Measurements from ENCODE around the gene PHLDA1. TPM values are rescaled to one million over a fixed set of nuclear protein-coding genes. Genes with fewer than 3 reads are reported as not detected.

PHLDA1 gene
- total and polyA plus RNA-seq, 2 donors (not counting 1 experiment from before 2014, with no cell fraction given), result 1.0 to 1.7 TPM

- Histone ChIP-seq H3K4me2 (replicated peaks; ENCODE audit: low read depth, low read length, poor library complexity, severe bottlenecking) (no peak overlapping the region), H3K4me1 (ENCODE audit: control insufficient read depth in 2 of 2, insufficient read depth in 2 of 2, low read length in 2 of 2) (peaks cover 13 to 15% of the 10 kb centered on the region in 2 donors), H3K27ac (ENCODE audit: low read length in 2 of 2) (no peak overlapping the region), H3K9me3 (ENCODE audit: control extremely low read depth in 1 of 3, control insufficient read depth in 2 of 3, insufficient read depth in 1 of 3, low read length in 2 of 3) (no peaks in the 10 kb centered on the region), H4K20me1 (ENCODE audit: control insufficient read depth, insufficient read depth, low read length, poor library complexity, severe bottlenecking) (no peaks in the 10 kb centered on the region), H2AFZ (ENCODE audit: insufficient read depth, low read depth, low read length, poor library complexity, severe bottlenecking) (no peak overlapping the region), H3K36me3 (replicated peaks in 1 of 2; ENCODE audit: control extremely low read depth in 1 of 2, control insufficient read depth in 1 of 2, extremely low read depth in 1 of 2, insufficient read depth in 2 of 2, low read length in 1 of 2) (no peaks in the 10 kb centered on the region), H3K4me3 (ENCODE audit: control extremely low read depth in 1 of 5, extremely low read depth in 1 of 5, insufficient read depth in 1 of 5, low read depth in 2 of 5, low read length in 4 of 5) (no peak overlapping the region), H3K79me2 (ENCODE audit: control insufficient read depth, insufficient read depth, low read length) (no peaks in the 10 kb centered on the region), H3K9ac (ENCODE audit: low read length) (no peak overlapping the region), H3K27me3 (replicated peaks in 1 of 4; ENCODE audit: control extremely low read depth in 1 of 4, control insufficient read depth in 3 of 4, insufficient read depth in 4 of 4, low read length in 3 of 4) (peaks cover 2 to 38% (median 32%) of the 10 kb centered on the region in 4 experiments)
- 100% methylated on average over 1 of the region's 1 CpG for WGBS (ENCODE audit: insufficient coverage)
- no peak overlapping the region for H3K4me3 Mint-ChIP-seq
- peaks cover 45% of the 10 kb centered on the region for H3K27me3 Mint-ChIP-seq
- ATAC-seq (ENCODE audit: low read depth), result no peak
- H3K4me1 Mint-ChIP-seq, result peaks cover 13% of the 10 kb centered on the region
- ChIA-PET CTCF (interaction anchor here (1.1 kb wide), 1 partner anchor 39 kb away, joined by 3 read pairs; no protein-coding TSS in a partner anchor), POLR2A (no interaction called here)
- TF ChIP-seq, protein P1, sequence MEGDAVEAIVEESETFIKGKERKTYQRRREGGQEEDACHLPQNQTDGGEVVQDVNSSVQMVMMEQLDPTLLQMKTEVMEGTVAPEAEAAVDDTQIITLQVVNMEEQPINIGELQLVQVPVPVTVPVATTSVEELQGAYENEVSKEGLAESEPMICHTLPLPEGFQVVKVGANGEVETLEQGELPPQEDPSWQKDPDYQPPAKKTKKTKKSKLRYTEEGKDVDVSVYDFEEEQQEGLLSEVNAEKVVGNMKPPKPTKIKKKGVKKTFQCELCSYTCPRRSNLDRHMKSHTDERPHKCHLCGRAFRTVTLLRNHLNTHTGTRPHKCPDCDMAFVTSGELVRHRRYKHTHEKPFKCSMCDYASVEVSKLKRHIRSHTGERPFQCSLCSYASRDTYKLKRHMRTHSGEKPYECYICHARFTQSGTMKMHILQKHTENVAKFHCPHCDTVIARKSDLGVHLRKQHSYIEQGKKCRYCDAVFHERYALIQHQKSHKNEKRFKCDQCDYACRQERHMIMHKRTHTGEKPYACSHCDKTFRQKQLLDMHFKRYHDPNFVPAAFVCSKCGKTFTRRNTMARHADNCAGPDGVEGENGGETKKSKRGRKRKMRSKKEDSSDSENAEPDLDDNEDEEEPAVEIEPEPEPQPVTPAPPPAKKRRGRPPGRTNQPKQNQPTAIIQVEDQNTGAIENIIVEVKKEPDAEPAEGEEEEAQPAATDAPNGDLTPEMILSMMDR (IDR thresholded peaks at IDR 0.05), result no peak
- no peak for TF ChIP-seq EZH2 (IDR thresholded peaks at IDR 0.05; ENCODE audit: borderline replicate concordance, insufficient read depth, low read depth, low read length, poor library complexity, severe bottlenecking)
- H3K27ac Mint-ChIP-seq, result no peak overlapping the region
- DNase-seq, result no peak
- no peaks in the 10 kb centered on the region for H3K9me3 Mint-ChIP-seq (ENCODE audit: insufficient read depth)
- intact Hi-C loops (cut with micrococcal nuclease), result no loop called here
These were observed 4.9 kb downstream of the PHLDA1 start for GRCh38 chr12:76026643-76027063.

GRCh38 chr12:76025601-76026575 lies 5.7 kb downstream of the PHLDA1 start:
- DNase-seq (no peak), ATAC-seq (ENCODE audit: low read depth) (no peak)
- peaks cover 45% of the 10 kb centered on the region for H3K27me3 Mint-ChIP-seq
- H3K79me2 ChIP-seq (ENCODE audit: control insufficient read depth, insufficient read depth, low read length), result no peaks in the 10 kb centered on the region
- no peaks in the 10 kb centered on the region for H3K9me3 ChIP-seq (ENCODE audit: control extremely low read depth in 1 of 3, control insufficient read depth in 2 of 3, insufficient read depth in 1 of 3, low read length in 2 of 3)
- 100% methylated on average over 3 of the region's 7 CpGs for WGBS (ENCODE audit: insufficient coverage)
- no peaks in the 10 kb centered on the region for H3K9me3 Mint-ChIP-seq (ENCODE audit: insufficient read depth)
- intact Hi-C loops (cut with micrococcal nuclease), result no loop called here
- no peak overlapping the region for H3K4me3 Mint-ChIP-seq
- CTCF ChIA-PET, result interaction anchor here (1.1 kb wide), 1 partner anchor 38 kb away, joined by 3 read pairs; no protein-coding TSS in a partner anchor
- no peak overlapping the region for H2AFZ ChIP-seq (ENCODE audit: insufficient read depth, low read depth, low read length, poor library complexity, severe bottlenecking)
- no peak overlapping the region for H3K4me3 ChIP-seq (ENCODE audit: control extremely low read depth in 1 of 5, extremely low read depth in 1 of 5, insufficient read depth in 1 of 5, low read depth in 2 of 5, low read length in 4 of 5)
- H3K4me1 Mint-ChIP-seq, result peaks cover 15% of the 10 kb centered on the region
- peaks cover 12 to 13% of the 10 kb centered on the region in 2 donors for H3K4me1 ChIP-seq (ENCODE audit: control insufficient read depth in 2 of 2, insufficient read depth in 2 of 2, low read length in 2 of 2)
- H3K27me3 ChIP-seq (replicated peaks in 1 of 4; ENCODE audit: control extremely low read depth in 1 of 4, control insufficient read depth in 3 of 4, insufficient read depth in 4 of 4, low read length in 3 of 4), result peaks cover 2 to 38% (median 32%) of the 10 kb centered on the region in 4 experiments
- no peak overlapping the region for H3K27ac Mint-ChIP-seq
- POLR2A ChIA-PET, result no interaction called here
- no peaks in the 10 kb centered on the region for H4K20me1 ChIP-seq (ENCODE audit: control insufficient read depth, insufficient read depth, low read length, poor library complexity, severe bottlenecking)
- no peak overlapping the region for H3K27ac ChIP-seq (ENCODE audit: low read length in 2 of 2)
- H3K9ac ChIP-seq (ENCODE audit: low read length), result no peak overlapping the region
- H3K36me3 ChIP-seq (replicated peaks in 1 of 2; ENCODE audit: control extremely low read depth in 1 of 2, control insufficient read depth in 1 of 2, extremely low read depth in 1 of 2, insufficient read depth in 2 of 2, low read length in 1 of 2), result no peaks in the 10 kb centered on the region
- TF ChIP-seq EZH2 (IDR thresholded peaks at IDR 0.05; ENCODE audit: borderline replicate concordance, insufficient read depth, low read depth, low read length, poor library complexity, severe bottlenecking), result no peak
- TF ChIP-seq, protein P1 (IDR thresholded peaks at IDR 0.05), result no peak
- no peak overlapping the region for H3K4me2 ChIP-seq (replicated peaks; ENCODE audit: low read depth, low read length, poor library complexity, severe bottlenecking)
